AG04449 (cell line): Measurements from ENCODE around the gene LIX1L.
"Not testable (repeated sequence)": the region's sequence is repeated elsewhere in the genome, so short reads cannot be mapped to it uniquely, and the experiment has no call there.

Experiments used
- CTCF ChIA-PET: fragments of 350-600 bp; formaldehyde crosslinking; extraction: SDS; loops from one replicate; lab custom pipeline; 2021; ENCODE audit warnings: antibody characterized with exemption; lab: Yijun Ruan, JAX
- POLR2A ChIA-PET: fragments of 400-600, 350-600 bp; formaldehyde crosslinking; extraction: SDS; loops from one replicate; lab custom pipeline; 2020; ENCODE audit warnings: antibody characterized with exemption, inconsistent platforms; lab: Yijun Ruan, JAX
- DNase-seq: peaks from one replicate; pipeline ENCODE4 v3.0.0-alpha.2; 2010; ENCODE audit warnings: low read depth, low spot score
- H3K4me3 ChIP-seq: 2 replicates; pipeline ENCODE4 v1.5.1; 2011; ENCODE audit warnings: low read depth, mild to moderate bottlenecking, control low read depth, low read length
- CTCF ChIP-seq: IDR thresholded peaks from one replicate; pipeline ENCODE4 v1.5.1; 2011; ENCODE audit warnings: mild to moderate bottlenecking, moderate library complexity, low read length, control low read depth, inconsistent platforms; ENCODE audit not compliant: insufficient read depth; ENCODE audit errors: missing control alignments

The LIX1L gene

GRCh38 chr1:145927916-145928643, 29.7 kb downstream of the LIX1L start:
- no peak for DNase-seq
- peak overlapping the region; percentile 87 for H3K4me3 ChIP-seq
- POLR2A ChIA-PET: interaction anchor here (0.6 to 1.7 kb wide), 9 partner anchors 9 to 124 kb away, joined by 3 to 8 read pairs (median 4); partner anchors contain the start of genes LIX1L, PEX11B and PIAS3
- no peak for TF ChIP-seq CTCF
- CTCF ChIA-PET: interaction anchor here (0.6 to 3.8 kb wide), 16 partner anchors 9 to 88 kb away, joined by 3 to 33 read pairs (median 5); partner anchors contain the start of genes ANKRD34A, ITGA10, LIX1L and NUDT17

- ChIA-PET POLR2A (interaction anchor here (0.5 to 1.7 kb wide), 13 partner anchors 8 to 227 kb away, joined by 3 to 8 read pairs (median 3); partner anchors contain the start of genes ANKRD34A, LIX1L, PEX11B and PIAS3), CTCF (interaction anchor here (0.5 to 3.8 kb wide), 21 partner anchors 9 to 110 kb away, joined by 3 to 33 read pairs (median 4); partner anchors contain the start of genes ANKRD34A, ITGA10, LIX1L and NUDT17)
- peak; percentile 63 for TF ChIP-seq CTCF
- DNase-seq: peak; percentile 92
- peak within 1 kb of the TSS; percentile 87 for H3K4me3 ChIP-seq
Measured at GRCh38 chr1:145927063-145927886, 30.5 kb downstream of the LIX1L start, which contains the start of gene RBM8A. RBM8A (minus strand) TSS chr1:145927484; CDS start chr1:145927426, 58 bp downstream.

GRCh38 chr1:145926686-145927062, 31.1 kb downstream of the LIX1L start:
- H3K4me3 ChIP-seq: peak overlapping the region; percentile 87
- CTCF ChIA-PET: interaction anchor here (0.5 to 3.8 kb wide), 15 partner anchors 10 to 110 kb away, joined by 3 to 33 read pairs (median 5); partner anchors contain the start of genes ITGA10, LIX1L, NUDT17 and PIAS3
- DNase-seq: no peak
- POLR2A ChIA-PET: interaction anchor here (0.6 to 1.7 kb wide), 8 partner anchors 8 to 227 kb away, joined by 3 to 8 read pairs (median 4); partner anchors contain the start of genes ANKRD34A, LIX1L, PEX11B and POLR3GL
- TF ChIP-seq CTCF: no peak

- H3K4me3 ChIP-seq: no peak overlapping the region
- no peak for DNase-seq
- ChIA-PET CTCF (interaction anchor here (0.9 to 1.8 kb wide), 4 partner anchors 12 to 85 kb away, joined by 3 to 16 read pairs (median 4); partner anchors contain the start of genes ITGA10 and NUDT17), POLR2A (no interaction called here)
- TF ChIP-seq CTCF: no peak
Measured at GRCh38 chr1:145922266-145922665, 35.6 kb downstream of the LIX1L start.

- POLR2A ChIA-PET, H3K4me3 ChIP-seq, DNase-seq: not testable (repeated sequence)
- CTCF ChIA-PET: interaction anchor here (2.2 to 2.8 kb wide), 2 partner anchors 10 to 11 kb away, joined by 5 to 16 read pairs; partner anchors contain the start of gene ITGA10
Measured at GRCh38 chr1:145920297-145920696, 37.5 kb downstream of the LIX1L start.
